ENCODE measurements around the gene RPL31.

Gene RPL31

GRCh38 chr2:100997509-100998234 is 4.4 kb upstream of the RPL31 start:
- no peak overlapping the region for H3K27ac ChIP-seq (ENCODE audit: low read depth, low read length, poor library complexity, severe bottlenecking)
- no peaks in the 10 kb centered on the region for H3K9me3 ChIP-seq (ENCODE audit: low read length)
- H2AFZ ChIP-seq (ENCODE audit: low read length) = no peak overlapping the region
- H3K4me3 ChIP-seq (ENCODE audit: low read depth, low read length, poor library complexity, severe bottlenecking) = no peak overlapping the region
- no peak overlapping the region for H3K9ac ChIP-seq (ENCODE audit: low read length)
- no peaks in the 10 kb centered on the region for H3F3A ChIP-seq (ENCODE audit: insufficient read depth, low read length)
- H3K27me3 ChIP-seq (ENCODE audit: insufficient read depth, low read length) = no peaks in the 10 kb centered on the region
- no peak overlapping the region for H3K4me2 ChIP-seq (ENCODE audit: low read length)
- no peak for TF ChIP-seq EZH2 (IDR thresholded peaks at IDR 0.05; ENCODE audit: borderline replicate concordance, low read length)
- no peaks in the 10 kb centered on the region for H4K20me1 ChIP-seq (ENCODE audit: insufficient read depth, low read length)
- H3K9me2 ChIP-seq (ENCODE audit: low read depth, low read length) = no peaks in the 10 kb centered on the region
- peaks cover 4% of the 10 kb centered on the region for H3K36me3 ChIP-seq (ENCODE audit: insufficient read depth, low read length)
- peaks cover 6% of the 10 kb centered on the region for H3K79me2 ChIP-seq (ENCODE audit: insufficient read depth, low read length)
- peaks cover 5% of the 10 kb centered on the region for H3K4me1 ChIP-seq (ENCODE audit: insufficient read depth, low read length, severe bottlenecking)

- no peak overlapping the region for H3K4me3 ChIP-seq (ENCODE audit: low read depth, low read length, poor library complexity, severe bottlenecking)
- H2AFZ ChIP-seq (ENCODE audit: low read length) = no peak overlapping the region
- no peaks in the 10 kb centered on the region for H4K20me1 ChIP-seq (ENCODE audit: insufficient read depth, low read length)
- TF ChIP-seq CTCF (IDR thresholded peaks at IDR 0.05; ENCODE audit: low read length) (no peak), EZH2 (IDR thresholded peaks at IDR 0.05; ENCODE audit: borderline replicate concordance, low read length) (no peak)
- H3K9me2 ChIP-seq (ENCODE audit: low read depth, low read length) = no peaks in the 10 kb centered on the region
- no peaks in the 10 kb centered on the region for H3K27me3 ChIP-seq (ENCODE audit: insufficient read depth, low read length)
- H3K9me3 ChIP-seq (ENCODE audit: low read length) = no peaks in the 10 kb centered on the region
- H3K4me1 ChIP-seq (ENCODE audit: insufficient read depth, low read length, severe bottlenecking) = peaks cover 9% of the 10 kb centered on the region
- H3K27ac ChIP-seq (ENCODE audit: low read depth, low read length, poor library complexity, severe bottlenecking) = no peak overlapping the region
- no peak overlapping the region for H3K4me2 ChIP-seq (ENCODE audit: low read length)
- no peaks in the 10 kb centered on the region for H3F3A ChIP-seq (ENCODE audit: insufficient read depth, low read length)
- H3K79me2 ChIP-seq (ENCODE audit: insufficient read depth, low read length) = peaks cover 11% of the 10 kb centered on the region
- H3K36me3 ChIP-seq (ENCODE audit: insufficient read depth, low read length) = peaks cover 10% of the 10 kb centered on the region
- no peak overlapping the region for H3K9ac ChIP-seq (ENCODE audit: low read length)
Observed at GRCh38 chr2:100998235-100998573, 3.9 kb upstream of the RPL31 start.

GRCh38 chr2:100999995-101000394 is 2.1 kb upstream of the RPL31 start:
- Histone ChIP-seq H3F3A (ENCODE audit: insufficient read depth, low read length) (no peaks in the 10 kb centered on the region), H3K79me2 (ENCODE audit: insufficient read depth, low read length) (peaks cover 15% of the 10 kb centered on the region), H3K9me3 (ENCODE audit: low read length) (no peaks in the 10 kb centered on the region), H4K20me1 (ENCODE audit: insufficient read depth, low read length) (no peaks in the 10 kb centered on the region), H3K36me3 (ENCODE audit: insufficient read depth, low read length) (peaks cover 27% of the 10 kb centered on the region), H3K4me2 (ENCODE audit: low read length) (no peak overlapping the region), H3K9ac (ENCODE audit: low read length) (no peak overlapping the region), H3K4me1 (ENCODE audit: insufficient read depth, low read length, severe bottlenecking) (peaks cover 22% of the 10 kb centered on the region), H2AFZ (ENCODE audit: low read length) (no peak overlapping the region), H3K27ac (ENCODE audit: low read depth, low read length, poor library complexity, severe bottlenecking) (no peak overlapping the region), H3K27me3 (ENCODE audit: insufficient read depth, low read length) (no peaks in the 10 kb centered on the region), H3K9me2 (ENCODE audit: low read depth, low read length) (no peaks in the 10 kb centered on the region), H3K4me3 (ENCODE audit: low read depth, low read length, poor library complexity, severe bottlenecking) (no peak overlapping the region)
- TF ChIP-seq CTCF (IDR thresholded peaks at IDR 0.05; ENCODE audit: low read length) (no peak), EZH2 (IDR thresholded peaks at IDR 0.05; ENCODE audit: borderline replicate concordance, low read length) (no peak)

Data from OCI-LY1 (cell line).